ENCODE data around the gene SLCO4A1.

SLCO4A1 gene

GRCh38 chr20:62603021-62603906 lies 39.0 kb upstream of the SLCO4A1 start:
- DNase-seq, result no peak
- no peak for TF ChIP-seq POLR2A (IDR thresholded peaks at IDR 0.05; ENCODE audit: low read length)
- no peak for TF ChIP-seq GATA1 (IDR thresholded peaks at IDR 0.05; ENCODE audit: low read depth, low read length)

DNA sequence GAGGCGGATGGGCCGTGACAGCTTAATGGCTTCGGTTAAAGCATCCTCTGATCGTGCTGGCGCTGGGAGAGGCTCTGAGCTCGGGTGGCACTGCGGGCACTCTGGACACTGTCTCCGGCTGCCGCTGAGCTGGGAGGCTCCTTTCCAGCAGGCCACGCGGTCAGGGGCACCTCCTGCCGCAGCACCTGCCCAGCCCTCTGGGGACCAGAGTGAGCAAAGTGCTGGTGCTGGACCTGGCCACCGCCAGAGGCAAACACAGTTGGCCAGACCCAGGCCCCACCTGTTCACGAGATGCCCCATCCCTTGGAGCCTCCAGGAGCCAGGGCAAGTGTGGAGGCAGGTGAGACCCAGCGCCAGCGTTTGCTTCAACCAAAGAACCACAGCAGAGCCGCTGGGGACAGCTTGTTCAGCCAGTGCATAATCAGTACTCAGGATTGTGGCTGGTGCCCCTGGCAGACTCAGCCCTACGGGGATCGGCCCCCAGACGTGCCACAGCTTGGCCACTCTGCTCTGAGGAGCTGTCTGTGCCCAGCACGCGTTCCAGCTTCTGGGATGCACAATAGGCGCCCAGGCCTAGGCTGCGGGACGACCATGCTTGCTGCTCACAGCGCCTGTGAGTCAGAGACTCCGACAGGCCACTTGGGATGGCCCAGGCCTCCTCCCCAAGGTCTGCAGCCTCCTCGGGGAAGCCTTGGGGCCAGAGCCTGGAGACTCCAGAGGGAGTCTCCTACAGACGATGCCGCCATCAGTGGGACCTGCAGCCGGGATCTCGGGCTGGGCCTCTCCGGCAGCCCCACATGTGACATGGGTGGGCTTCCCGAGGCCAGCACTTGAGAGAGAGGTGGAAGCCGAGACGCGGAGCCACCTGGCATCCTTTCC lies 38.2 kb upstream of the SLCO4A1 start:
- DNase-seq, result no peak
- TF ChIP-seq GATA1 (IDR thresholded peaks at IDR 0.05; ENCODE audit: low read depth, low read length) (no peak), POLR2A (IDR thresholded peaks at IDR 0.05; ENCODE audit: low read length) (no peak)

GRCh38 chr20:62604796-62605195 lies 37.5 kb upstream of the SLCO4A1 start:
- TF ChIP-seq POLR2A (IDR thresholded peaks at IDR 0.05; ENCODE audit: low read length) (no peak), GATA1 (IDR thresholded peaks at IDR 0.05; ENCODE audit: low read depth, low read length) (no peak)
- no peak for DNase-seq

GRCh38 chr20:62605236-62605943 lies 36.9 kb upstream of the SLCO4A1 start:
- no peak for DNase-seq
- no peak for TF ChIP-seq GATA1 (IDR thresholded peaks at IDR 0.05; ENCODE audit: low read depth, low read length)
- no peak for TF ChIP-seq POLR2A (IDR thresholded peaks at IDR 0.05; ENCODE audit: low read length)

DNA sequence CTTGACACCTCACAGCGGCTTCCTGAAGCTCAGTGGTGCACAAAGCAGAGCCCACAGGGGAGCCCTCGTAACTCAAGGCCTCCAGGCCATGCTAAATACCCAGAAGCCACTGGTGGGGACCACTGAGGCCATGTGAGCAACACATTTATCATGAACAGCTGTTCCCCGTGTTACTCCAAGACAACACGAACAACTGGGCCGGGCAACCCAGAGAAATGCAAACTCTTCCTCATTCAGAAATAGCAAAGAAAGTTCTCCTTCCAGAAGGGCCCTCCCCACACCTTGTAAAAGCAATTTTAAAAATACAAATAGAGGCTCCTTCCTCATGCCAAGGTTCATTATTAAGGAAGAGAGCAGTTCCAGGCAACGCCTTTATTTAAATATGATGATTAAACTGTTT lies 36.3 kb upstream of the SLCO4A1 start:
- DNase-seq, result no peak
- TF ChIP-seq POLR2A (IDR thresholded peaks at IDR 0.05; ENCODE audit: low read length), result no peak
- no peak for TF ChIP-seq GATA1 (IDR thresholded peaks at IDR 0.05; ENCODE audit: low read depth, low read length)

DNA sequence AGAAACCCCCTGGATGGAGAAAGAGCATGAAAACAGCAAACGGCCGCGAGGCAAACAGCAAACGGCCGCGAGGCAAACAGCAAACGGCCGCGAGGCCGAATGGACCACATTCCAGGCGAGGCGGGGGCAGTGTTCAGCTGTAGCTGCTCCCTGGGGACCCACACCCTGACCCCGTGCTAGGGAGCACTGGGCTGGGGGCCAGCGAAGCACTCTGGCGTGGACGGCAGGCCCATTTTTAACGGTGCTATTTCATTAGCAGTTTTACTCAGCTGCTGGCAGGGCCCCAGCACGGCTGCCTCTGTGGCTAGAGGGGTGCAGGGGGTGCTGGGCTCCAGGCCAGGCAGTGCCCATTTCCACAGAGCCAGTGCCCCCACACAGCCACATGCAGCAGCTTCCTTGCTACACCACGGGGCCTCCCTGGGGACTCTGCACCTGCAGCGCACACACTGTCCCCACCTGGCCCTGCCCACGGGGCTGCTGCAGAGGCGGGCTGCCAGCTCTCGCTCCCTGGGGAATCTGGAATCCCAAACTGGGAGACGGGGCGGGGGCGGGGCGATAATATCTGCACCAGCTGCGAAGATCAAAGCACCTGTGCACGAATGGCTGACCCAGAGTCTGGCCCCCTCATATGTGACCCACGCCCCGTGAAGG lies 35.6 kb upstream of the SLCO4A1 start:
- DNase-seq, result no peak
- TF ChIP-seq POLR2A (IDR thresholded peaks at IDR 0.05; ENCODE audit: low read length) (no peak), GATA1 (IDR thresholded peaks at IDR 0.05; ENCODE audit: low read depth, low read length) (no peak)

- TF ChIP-seq GATA1 (IDR thresholded peaks at IDR 0.05; ENCODE audit: low read depth, low read length), result no peak
- no peak for TF ChIP-seq POLR2A (IDR thresholded peaks at IDR 0.05; ENCODE audit: low read length)
- DNase-seq, result no peak
These were observed 34.7 kb upstream of the SLCO4A1 start for GRCh38 chr20:62607366-62608217.

DNA sequence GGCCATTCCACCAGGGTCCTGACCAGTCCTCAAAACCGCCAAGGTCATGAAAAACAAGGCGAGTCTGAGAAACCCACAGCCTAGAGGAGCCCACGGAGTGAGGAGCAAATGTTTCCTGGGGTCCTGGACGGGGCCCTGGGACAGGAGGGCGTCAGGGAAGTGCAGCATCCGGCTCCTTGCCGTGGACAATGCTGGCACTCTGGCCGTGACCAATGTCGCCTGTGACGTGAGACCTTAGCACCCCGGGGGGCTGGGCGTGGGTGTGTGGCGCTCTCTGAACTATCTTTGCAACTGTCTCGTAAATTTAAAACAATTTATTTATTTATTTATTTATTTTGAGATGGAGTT lies 34.1 kb upstream of the SLCO4A1 start:
- no peak for DNase-seq
- TF ChIP-seq GATA1 (IDR thresholded peaks at IDR 0.05; ENCODE audit: low read depth, low read length) (no peak), POLR2A (IDR thresholded peaks at IDR 0.05; ENCODE audit: low read length) (no peak)

DNA sequence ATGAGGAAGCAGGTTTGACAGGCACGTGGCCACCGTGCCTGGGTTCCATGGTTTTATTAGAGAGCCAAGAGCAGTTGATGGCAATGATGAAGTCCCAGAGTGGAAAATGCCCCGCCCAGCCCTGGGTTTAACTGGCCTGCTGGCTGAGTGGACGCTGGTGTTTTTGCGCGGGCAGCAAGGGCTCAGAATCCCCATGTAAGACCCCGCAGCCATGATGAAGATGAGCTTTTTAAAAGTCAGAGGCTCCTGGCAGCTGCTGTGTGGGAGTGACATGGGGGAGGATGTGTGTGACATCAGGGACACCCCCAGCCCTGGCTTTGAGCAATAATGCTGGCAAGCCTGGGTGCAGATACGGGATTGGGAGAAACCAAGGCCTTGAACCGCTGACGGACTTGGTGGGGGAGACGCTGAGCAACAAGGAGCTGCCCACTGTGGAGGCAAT lies 33.0 kb upstream of the SLCO4A1 start:
- no peak for DNase-seq
- TF ChIP-seq GATA1 (IDR thresholded peaks at IDR 0.05; ENCODE audit: low read depth, low read length), result no peak
- TF ChIP-seq POLR2A (IDR thresholded peaks at IDR 0.05; ENCODE audit: low read length), result no peak

- DNase-seq, result no peak
These were observed 32.2 kb upstream of the SLCO4A1 start for GRCh38 chr20:62609811-62610757.

DNA sequence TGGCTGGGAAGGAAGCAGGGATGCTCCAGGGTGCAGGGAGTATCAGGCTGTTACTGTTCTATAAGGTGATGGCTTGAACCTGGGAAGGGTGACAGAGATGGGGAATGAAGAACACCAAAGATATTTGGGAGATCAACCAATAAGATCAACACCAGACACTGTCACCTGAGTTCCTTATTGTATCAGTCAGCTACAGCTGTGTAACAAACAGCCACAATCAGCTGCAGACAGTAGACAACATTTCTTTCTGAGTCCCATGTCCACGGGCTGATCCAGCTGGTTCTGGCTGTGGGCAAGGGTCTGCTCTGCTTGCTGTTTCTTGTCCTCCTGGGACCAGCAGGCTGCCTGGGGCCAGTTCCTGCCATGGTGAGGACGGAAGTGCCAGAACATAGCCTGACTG lies 31.3 kb upstream of the SLCO4A1 start:
- no peak for DNase-seq
- TF ChIP-seq GATA1 (IDR thresholded peaks at IDR 0.05; ENCODE audit: low read depth, low read length) (no peak), POLR2A (IDR thresholded peaks at IDR 0.05; ENCODE audit: low read length) (no peak)

More at GRCh38 chr20:62609811-62610757, 32.2 kb upstream of the SLCO4A1 start:
- TF ChIP-seq GATA1 (IDR thresholded peaks at IDR 0.05; ENCODE audit: low read depth, low read length) (no peak), POLR2A (IDR thresholded peaks at IDR 0.05; ENCODE audit: low read length) (no peak)
